Osteocyte (in vitro differentiated cells): ENCODE results near the gene BBIP1. TPM values are rescaled to one million over a fixed set of nuclear protein-coding genes. Genes with fewer than 3 reads are reported as not detected.

Experiments used
- DNase-seq: peaks from one replicate; pipeline ENCODE4 v3.0.0; 2021; ENCODE audit warnings: mixed read lengths; ENCODE audit not compliant: unreplicated experiment; ENCODE audit errors: extremely low spot score
- H3K27ac Mint-ChIP-seq: one replicate; pipeline ENCODE4 v1.8.0; 2021; ENCODE audit warnings: mild to moderate bottlenecking, mixed read lengths; ENCODE audit not compliant: unreplicated experiment
- H3K27me3 Mint-ChIP-seq: one replicate; pipeline ENCODE4 v1.8.0; 2021; ENCODE audit warnings: mixed read lengths; ENCODE audit not compliant: unreplicated experiment
- H3K36me3 Mint-ChIP-seq: one replicate; pipeline ENCODE4 v1.8.0; 2021; ENCODE audit warnings: mixed read lengths; ENCODE audit not compliant: unreplicated experiment
- H3K4me1 Mint-ChIP-seq: one replicate; pipeline ENCODE4 v1.8.0; 2021; ENCODE audit warnings: mixed read lengths; ENCODE audit not compliant: unreplicated experiment
- H3K4me3 Mint-ChIP-seq: one replicate; pipeline ENCODE4 v1.8.0; 2021; ENCODE audit warnings: mild to moderate bottlenecking, moderate library complexity, mixed read lengths; ENCODE audit not compliant: unreplicated experiment
- H3K9me3 Mint-ChIP-seq: one replicate; pipeline ENCODE4 v1.8.0; 2021; ENCODE audit warnings: mixed read lengths; ENCODE audit not compliant: unreplicated experiment
- CTCF ChIP-seq: fragments of 200-600 bp; sonication (generic); IDR thresholded peaks from 2 replicates; pipeline ENCODE4 v1.5.0; 2021; ENCODE audit warnings: antibody characterized with exemption, mild to moderate bottlenecking, moderate library complexity
- total RNA-seq: library from RNA; stranded (reverse); gene quantifications from 2 replicates; pipeline ENCODE4 v1.2.1, GENCODE V29; 2021

The BBIP1 gene
- total RNA-seq, 1 donor from 2014 or later, result 39.5 TPM

- H3K4me1 Mint-ChIP-seq, result peaks cover 32% of the 10 kb centered on the region
- DNase-seq, result no peak
- no peaks in the 10 kb centered on the region for H3K27me3 Mint-ChIP-seq
- H3K4me3 Mint-ChIP-seq, result no peak overlapping the region
- H3K9me3 Mint-ChIP-seq, result no peaks in the 10 kb centered on the region
- peaks cover 5% of the 10 kb centered on the region for H3K36me3 Mint-ChIP-seq
- H3K27ac Mint-ChIP-seq, result no peak overlapping the region
- no peak for TF ChIP-seq CTCF
These were observed 45.7 kb upstream of the BBIP1 start for GRCh38 chr10:110964681-110965080.

- no peak for TF ChIP-seq CTCF
- no peak for DNase-seq
- Mint-ChIP-seq H3K27me3 (no peaks in the 10 kb centered on the region), H3K27ac (no peak overlapping the region), H3K4me3 (no peak overlapping the region), H3K4me1 (peaks cover 26% of the 10 kb centered on the region), H3K9me3 (no peaks in the 10 kb centered on the region), H3K36me3 (peaks cover 5% of the 10 kb centered on the region)
These were observed 44.2 kb upstream of the BBIP1 start for GRCh38 chr10:110963162-110963561.

- H3K9me3 Mint-ChIP-seq, result no peaks in the 10 kb centered on the region
- H3K4me3 Mint-ChIP-seq, result no peak overlapping the region
- H3K27me3 Mint-ChIP-seq, result no peaks in the 10 kb centered on the region
- no peak for TF ChIP-seq CTCF
- H3K27ac Mint-ChIP-seq, result no peak overlapping the region
- peaks cover 26% of the 10 kb centered on the region for H3K4me1 Mint-ChIP-seq
- H3K36me3 Mint-ChIP-seq, result peaks cover 5% of the 10 kb centered on the region
- DNase-seq, result no peak
These were observed 43.5 kb upstream of the BBIP1 start for GRCh38 chr10:110962443-110962842.

DNA sequence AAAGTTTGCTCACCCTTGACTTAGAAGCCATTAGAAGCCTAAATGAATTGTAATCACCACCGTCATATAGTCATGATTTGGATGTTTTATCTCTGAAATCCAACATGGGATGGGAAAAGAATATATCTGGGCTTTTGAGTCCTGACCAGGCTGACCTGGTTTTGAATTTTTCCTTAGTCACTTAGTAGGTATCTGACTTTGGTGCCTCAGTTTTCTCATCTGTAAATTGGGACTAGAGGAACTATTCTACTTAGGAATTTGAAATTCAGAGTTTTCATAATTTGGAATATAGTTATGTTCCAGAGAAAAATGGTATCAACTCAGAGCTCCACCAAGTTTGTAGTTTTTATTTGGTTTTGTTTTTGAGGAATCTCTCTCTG is 41.3 kb upstream of the BBIP1 start:
- H3K4me1 Mint-ChIP-seq, result peaks cover 12% of the 10 kb centered on the region
- DNase-seq, result no peak
- no peak overlapping the region for H3K27ac Mint-ChIP-seq
- H3K4me3 Mint-ChIP-seq, result no peak overlapping the region
- H3K9me3 Mint-ChIP-seq, result no peaks in the 10 kb centered on the region
- no peaks in the 10 kb centered on the region for H3K27me3 Mint-ChIP-seq
- H3K36me3 Mint-ChIP-seq, result peaks cover 5% of the 10 kb centered on the region
- no peak for TF ChIP-seq CTCF

GRCh38 chr10:110959379-110960332 is 40.7 kb upstream of the BBIP1 start:
- no peak for TF ChIP-seq CTCF
- Mint-ChIP-seq H3K27me3 (no peaks in the 10 kb centered on the region), H3K27ac (no peak overlapping the region), H3K4me3 (no peak overlapping the region), H3K9me3 (no peaks in the 10 kb centered on the region), H3K36me3 (peaks cover 5% of the 10 kb centered on the region), H3K4me1 (peaks cover 9% of the 10 kb centered on the region)
- DNase-seq, result no peak
